Measurements from ENCODE around the gene C2orf42.
A peak's percentile ranks its signal among the peaks of the same experiment; 100 is the strongest.
"Not testable (repeated sequence)": the region's sequence is repeated elsewhere in the genome, so short reads cannot be mapped to it uniquely, and the experiment has no call there.

C2orf42 gene

GRCh38 chr2:70190418-70191243 is at the start of gene C2orf42:
TSS of gene C2orf42 (minus strand) at chr2:70191019. CDS start at chr2:70181985, 9,034 bp downstream.
- FAIRE-seq, result peak; percentile 96

GRCh38 chr2:70240599-70240998 is 49.8 kb upstream of the C2orf42 start:
- FAIRE-seq, result no peak

GRCh38 chr2:70233926-70234325 is 43.1 kb upstream of the C2orf42 start:
- no peak for FAIRE-seq

GRCh38 chr2:70226781-70227180 is 36.0 kb upstream of the C2orf42 start:
- FAIRE-seq, result peak; percentile 13

GRCh38 chr2:70223305-70223704 is 32.5 kb upstream of the C2orf42 start:
- not testable (repeated sequence) for FAIRE-seq

GRCh38 chr2:70214953-70215549 is 24.2 kb upstream of the C2orf42 start:
- no peak for FAIRE-seq

GRCh38 chr2:70214365-70214764 is 23.5 kb upstream of the C2orf42 start:
- FAIRE-seq, result peak; percentile 6

- peak; percentile 19 for FAIRE-seq
Measured at GRCh38 chr2:70212298-70212932, 21.6 kb upstream of the C2orf42 start.

- FAIRE-seq, result peak; percentile 86
Measured at GRCh38 chr2:70211595-70211994, 20.8 kb upstream of the C2orf42 start.

- no peak for FAIRE-seq
Measured at GRCh38 chr2:70204452-70204851, 13.6 kb upstream of the C2orf42 start.

GRCh38 chr2:70203086-70203485 is 12.3 kb upstream of the C2orf42 start:
- no peak for FAIRE-seq

GRCh38 chr2:70202236-70202806 is 11.5 kb upstream of the C2orf42 start:
- no peak for FAIRE-seq

GRCh38 chr2:70201831-70202230 is 11.0 kb upstream of the C2orf42 start:
- FAIRE-seq, result no peak

- FAIRE-seq, result no peak
Measured at GRCh38 chr2:70201225-70201768, 10.5 kb upstream of the C2orf42 start.

GRCh38 chr2:70199320-70199864 is 8.6 kb upstream of the C2orf42 start:
- FAIRE-seq, result no peak

- FAIRE-seq, result no peak
Measured at GRCh38 chr2:70192516-70192915, 1.7 kb upstream of the C2orf42 start.

- FAIRE-seq, result no peak
Measured at GRCh38 chr2:70191244-70191735, 471 bp upstream of the C2orf42 start.

GRCh38 chr2:70188460-70188859 is 2.4 kb downstream of the C2orf42 start:
- no peak for FAIRE-seq

- not testable (repeated sequence) for FAIRE-seq
Measured at GRCh38 chr2:70187170-70187569, 3.6 kb downstream of the C2orf42 start.

GRCh38 chr2:70182689-70183088 is 8.1 kb downstream of the C2orf42 start:
- no peak for FAIRE-seq

- FAIRE-seq, result no peak
Measured at GRCh38 chr2:70181363-70181956, 9.4 kb downstream of the C2orf42 start.

- no peak for FAIRE-seq
Measured at GRCh38 chr2:70173520-70173919, 17.3 kb downstream of the C2orf42 start.

Data from G401.6 (cell line).